ENCODE results near the gene TKT. TPM values are rescaled to one million over a fixed set of nuclear protein-coding genes. Genes with fewer than 3 reads are reported as not detected.

Gene TKT
- total RNA-seq, 1 experiment from 2014 or later, result 650 TPM

DNA sequence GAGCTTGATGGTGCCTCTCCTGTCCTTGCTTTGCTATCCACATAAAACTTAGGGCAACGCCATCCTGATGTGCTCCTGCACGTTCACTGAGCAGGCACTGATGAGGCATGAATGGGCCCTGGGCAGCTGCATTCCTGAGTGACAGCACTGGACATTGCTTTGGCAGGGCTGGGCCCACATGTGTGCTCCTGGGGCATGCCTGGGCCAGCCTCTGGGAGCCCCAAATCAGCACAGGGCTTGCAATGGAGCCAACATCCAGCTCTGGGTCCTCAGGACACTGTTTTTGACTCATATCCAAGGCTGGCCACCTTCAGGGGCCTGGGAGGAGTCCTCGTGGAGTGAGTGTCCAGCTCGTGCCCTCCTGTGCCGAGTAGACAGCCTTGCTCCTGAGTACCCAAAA, 5.9 kb upstream of the TKT start:
- H3K4me2 ChIP-seq (ENCODE audit: insufficient read depth, insufficient read length, low read length), result no peak overlapping the region
- no peak overlapping the region for H3K56ac ChIP-seq (ENCODE audit: insufficient read length, low read depth, low read length)
- no peak overlapping the region for H4K8ac ChIP-seq (replicated peaks; ENCODE audit: insufficient read length, low read depth, low read length)
- no peak overlapping the region for H2AK5ac ChIP-seq (ENCODE audit: insufficient read length, low read length)
- no peaks in the 10 kb centered on the region; the same call in 1 of the 2 replicates for H3K79me2 ChIP-seq (ENCODE audit: insufficient read depth, low read length)
- H3K23me2 ChIP-seq (ENCODE audit: insufficient read length, low read depth, low read length, poor library complexity, severe bottlenecking), result no peaks in the 10 kb centered on the region
- peaks cover 11% of the 10 kb centered on the region; the same call in 1 of the 2 replicates for H3K4me1 ChIP-seq (ENCODE audit: insufficient read depth, low read length)
- H2BK120ac ChIP-seq (ENCODE audit: low read depth, low read length, poor library complexity, severe bottlenecking), result no peak overlapping the region
- Mint-ChIP-seq H3K27ac (peak overlapping the region in 1 of 3 experiments; percentile 67; a peak in 1 of 7 replicates), H3K36me3 (ENCODE audit: insufficient read depth in 1 of 3, low read depth in 3 of 3) (no peaks in the 10 kb centered on the region; a peak in 1 of 7 replicates), H3K4me3 (no peak overlapping the region), H3K27me3 (ENCODE audit: low read depth) (peaks cover 2% of the 10 kb centered on the region), H3K9me3 (no peaks in the 10 kb centered on the region), H3K4me1 (peaks cover 35 to 45% of the 10 kb centered on the region in 2 experiments)
- H3K9ac ChIP-seq (ENCODE audit: extremely low read depth, insufficient read length, low read length), result no peak overlapping the region
- H3K27me3 ChIP-seq (ENCODE audit: insufficient read depth, low read length), result no peaks in the 10 kb centered on the region
- TF ChIP-seq, protein P1, sequence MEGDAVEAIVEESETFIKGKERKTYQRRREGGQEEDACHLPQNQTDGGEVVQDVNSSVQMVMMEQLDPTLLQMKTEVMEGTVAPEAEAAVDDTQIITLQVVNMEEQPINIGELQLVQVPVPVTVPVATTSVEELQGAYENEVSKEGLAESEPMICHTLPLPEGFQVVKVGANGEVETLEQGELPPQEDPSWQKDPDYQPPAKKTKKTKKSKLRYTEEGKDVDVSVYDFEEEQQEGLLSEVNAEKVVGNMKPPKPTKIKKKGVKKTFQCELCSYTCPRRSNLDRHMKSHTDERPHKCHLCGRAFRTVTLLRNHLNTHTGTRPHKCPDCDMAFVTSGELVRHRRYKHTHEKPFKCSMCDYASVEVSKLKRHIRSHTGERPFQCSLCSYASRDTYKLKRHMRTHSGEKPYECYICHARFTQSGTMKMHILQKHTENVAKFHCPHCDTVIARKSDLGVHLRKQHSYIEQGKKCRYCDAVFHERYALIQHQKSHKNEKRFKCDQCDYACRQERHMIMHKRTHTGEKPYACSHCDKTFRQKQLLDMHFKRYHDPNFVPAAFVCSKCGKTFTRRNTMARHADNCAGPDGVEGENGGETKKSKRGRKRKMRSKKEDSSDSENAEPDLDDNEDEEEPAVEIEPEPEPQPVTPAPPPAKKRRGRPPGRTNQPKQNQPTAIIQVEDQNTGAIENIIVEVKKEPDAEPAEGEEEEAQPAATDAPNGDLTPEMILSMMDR (conservative IDR thresholded peaks at IDR 0.05), result no peak
- H3K23ac ChIP-seq (ENCODE audit: insufficient read length, low read depth, low read length), result no peak overlapping the region
- no peak overlapping the region for H3K18ac ChIP-seq (ENCODE audit: insufficient read length, low read depth, low read length)
- no peaks in the 10 kb centered on the region for H3K9me3 ChIP-seq (ENCODE audit: control insufficient read depth, low read depth, low read length)
- no peak overlapping the region for H3T11ph ChIP-seq (ENCODE audit: low read length)
- no peak overlapping the region for H2BK5ac ChIP-seq (ENCODE audit: insufficient read length, low read length)
- H2BK20ac ChIP-seq (ENCODE audit: low read depth, low read length, poor library complexity, severe bottlenecking), result no peak overlapping the region
- DNase-seq, result no peak
- no peaks in the 10 kb centered on the region for H3K79me1 ChIP-seq (ENCODE audit: insufficient read depth, low read depth, low read length, poor library complexity, severe bottlenecking)
- H4K5ac ChIP-seq (ENCODE audit: insufficient read length, low read depth, low read length), result no peak overlapping the region
- H2BK12ac ChIP-seq (ENCODE audit: insufficient read length, low read depth, low read length), result no peak overlapping the region
- WGBS (ENCODE audit: extremely low coverage, insufficient read length, low lambda C conversion rate), result no CpG with 5 or more reads among the region's 5 CpGs
- H3K14ac ChIP-seq (ENCODE audit: insufficient read depth, low read length), result no peak overlapping the region
- no peak overlapping the region for H2BK15ac ChIP-seq (ENCODE audit: low read depth, low read length)
- H3K27ac ChIP-seq (ENCODE audit: insufficient read length, low read depth, low read length), result no peak overlapping the region
- no peak overlapping the region for H2AFZ ChIP-seq (ENCODE audit: low read length)
- no peaks in the 10 kb centered on the region for H4K20me1 ChIP-seq (ENCODE audit: control insufficient read depth, insufficient read depth, insufficient read length)
- H4K91ac ChIP-seq (ENCODE audit: insufficient read length, low read depth, low read length), result no peak overlapping the region
- no peak overlapping the region for H3K4ac ChIP-seq (ENCODE audit: low read depth, low read length)
